Measurements from ENCODE around the gene KLF2. TPM values are rescaled to one million over a fixed set of nuclear protein-coding genes. Genes with fewer than 3 reads are reported as not detected.

The KLF2 gene
- total RNA-seq: 0.31 TPM in 1 of 2 replicates, not detected in the other

GRCh38 chr19:16324384-16325160 is at the start of gene KLF2:
TSS of gene KLF2 (plus strand) at chr19:16324826. CDS start at chr19:16324924, 98 bp downstream.

Other genes with a start within 250 kb of the KLF2 start
- 706 and 728 TPM in 2 replicates for gene TPM4, start 248.3 kb upstream of the KLF2 start, total RNA-seq
- 44.4 and 74.9 TPM in 2 replicates for gene RAB8A, start 212.9 kb upstream of the KLF2 start, total RNA-seq
- 0.04 TPM in 1 of 2 replicates, not detected in the other for gene HSH2D, start 181.1 kb upstream of the KLF2 start, total RNA-seq
- not detected in 2 replicates for gene CIB3, start 151.3 kb upstream of the KLF2 start, total RNA-seq
- 77.2 and 93.5 TPM in 2 replicates for gene FAM32A, start 139.4 kb upstream of the KLF2 start, total RNA-seq
- gene AP1M1, start 126.9 kb upstream of the KLF2 start, total RNA-seq: 71.9 and 94.1 TPM in 2 replicates
- gene EPS15L1, start 147.1 kb downstream of the KLF2 start, total RNA-seq: 5.7 and 7.5 TPM in 2 replicates
- gene CALR3, start 171.3 kb downstream of the KLF2 start, total RNA-seq: 0.11 and 0.16 TPM in 2 replicates
- 1.6 and 2.5 TPM in 2 replicates for gene C19orf44, start 171.6 kb downstream of the KLF2 start, total RNA-seq
- gene CHERP, start 217.6 kb downstream of the KLF2 start, total RNA-seq: 3.8 and 6.5 TPM in 2 replicates
- gene SLC35E1, start 247.6 kb downstream of the KLF2 start, total RNA-seq: 23.2 and 38.0 TPM in 2 replicates

Data from hair follicular keratinocyte (primary cell).